K562 (cell line): ENCODE results near the gene MAP7D1. TPM values are rescaled to one million over a fixed set of nuclear protein-coding genes. Genes with fewer than 3 reads are reported as not detected.

ENCODE experiments used
- ARNT ChIP-seq, 2 experiments: fragments of 450-650 bp; IDR thresholded peaks; 2 replicates each; pipeline ENCODE4 v1.6.1; 2016; ENCODE audit warnings: mild to moderate bottlenecking in 1 of 2
- BDP1 ChIP-seq: IDR thresholded peaks from 3 replicates; pipeline ENCODE4 v1.6.1; 2011; ENCODE audit not compliant: insufficient read length, insufficient read depth
- CHAMP1 ChIP-seq: fragments of 450-650 bp; IDR thresholded peaks from 2 replicates; pipeline ENCODE4 v1.6.1; 2016; ENCODE audit warnings: mild to moderate bottlenecking
- HBP1 ChIP-seq: fragments of 450-650 bp; formaldehyde crosslinking; IDR thresholded peaks from 2 replicates; pipeline ENCODE4 v1.4.0; 2022; ENCODE audit warnings: missing genetic modification characterization
- NCOA1 ChIP-seq: fragments of 450-650 bp; IDR thresholded peaks from 2 replicates; pipeline ENCODE4 v1.6.1; 2016; ENCODE audit warnings: low read depth
- NCOA4 ChIP-seq: fragments of 450-650 bp; IDR thresholded peaks from 2 replicates; pipeline ENCODE4 v1.6.1; 2018; ENCODE audit warnings: mild to moderate bottlenecking; ENCODE audit not compliant: partially characterized antibody
- PCBP2 ChIP-seq: fragments of 200-400 bp; formaldehyde crosslinking; IDR thresholded peaks from 2 replicates; pipeline ENCODE4 v1.6.1; 2018; ENCODE audit warnings: low read length, low read depth, mild to moderate bottlenecking, moderate library complexity; ENCODE audit not compliant: poor library complexity, severe bottlenecking
- RCOR1 ChIP-seq, 2 experiments: IDR thresholded peaks; 2 replicates each; pipeline ENCODE4 v1.6.1; 2012; ENCODE audit warnings: low read depth in 2 of 2, low read length in 2 of 2, borderline replicate concordance in 1 of 2, improper control_type of control experiment in 1 of 2
- SETDB1 ChIP-seq: IDR thresholded peaks from one replicate; pipeline ENCODE4 v1.6.1; 2012; ENCODE audit warnings: low read length, control low read depth, inconsistent platforms
- SMC3 ChIP-seq: conservative IDR thresholded peaks from 2 replicates; pipeline ENCODE4 v1.6.1; 2011; ENCODE audit warnings: low read depth, low read length, improper control_type of control experiment; ENCODE audit not compliant: insufficient read depth
- SREBF2 ChIP-seq: sonication (generic); formaldehyde crosslinking; IDR thresholded peaks from 2 replicates; pipeline ENCODE4 v1.4.0; 2020; ENCODE audit warnings: mild to moderate bottlenecking, missing genetic modification reagents
- TAF9B ChIP-seq: fragments of 450-650 bp; IDR thresholded peaks from 2 replicates; pipeline ENCODE4 v1.6.1; 2018; ENCODE audit warnings: mild to moderate bottlenecking; ENCODE audit not compliant: partially characterized antibody
- YBX1 ChIP-seq: fragments of 450-650 bp; IDR thresholded peaks from 2 replicates; pipeline ENCODE4 v1.7.1; 2016; ENCODE audit warnings: mild to moderate bottlenecking
- ZNF398 ChIP-seq: fragments of 250-450 bp; sonication (Bioruptor Pico); IDR thresholded peaks from 2 replicates; pipeline ENCODE4 v1.8.0; 2021; ENCODE audit warnings: moderate library complexity, mild to moderate bottlenecking, inconsistent platforms
- ZNF655 ChIP-seq: fragments of 250-450 bp; sonication (Bioruptor Pico); IDR thresholded peaks from 2 replicates; pipeline ENCODE4 v1.5.0; 2021
- ZNF77 ChIP-seq: fragments of 250-450 bp; sonication (Bioruptor Pico); IDR thresholded peaks from 2 replicates; pipeline ENCODE4 v1.5.0; 2020
- polyA plus RNA-seq, 8 experiments: library from polyadenylated mRNA; depleted of rRNA in 4 of 8; stranded (reverse) in 5 of 8; unstranded in 3 of 8; fragments of >200 nt; fragmentation: Nextera tagmentation in 2 of 8; fragmentation: Illumina TruSeq in 1 of 8; extraction: Ambion mirVana in 2 of 8; extraction: Trizol in 1 of 8; gene quantifications; 2 replicates each; pipeline versions ENCODE4 v1.2.1 to v1.2.3, GENCODE V29; 2011 to 2014; ENCODE audit warnings: inconsistent platforms in 1 of 8, missing spikeins in 1 of 8
- total RNA-seq, 7 experiments: library from RNA; depleted of rRNA in 6 of 7; stranded (reverse); fragments of >200 nt in 6 of 7; fragmentation: Illumina TruSeq in 2 of 7; extraction: Trizol in 2 of 7; gene quantifications; 2 replicates each; pipeline versions ENCODE4 v1.2.1 to v1.2.3, GENCODE V29; 2011 to 2021; ENCODE audit warnings: low replicate concordance in 1 of 7

The MAP7D1 gene
- total and polyA plus RNA-seq, 9 of the 15 experiments (the other 6 are each of a cell fraction or from before 2014, with no cell fraction given) = 3.6 to 108 (median 34.5) TPM

- no peak for TF ChIP-seq ZNF398
- no peak for TF ChIP-seq YBX1
- TF ChIP-seq ZNF655 (CRISPR knock-in tag) = no peak
- peak; percentile 42 to 89; a peak in 3 of 4 replicates for TF ChIP-seq ARNT (IDR thresholded peaks at IDR 0.05)
- TF ChIP-seq SETDB1 = no peak
- TF ChIP-seq NCOA4 = no peak
- TF ChIP-seq SMC3 = no peak
- peak; percentile 88; the same call in 1 of the 2 replicates for TF ChIP-seq HBP1
- TF ChIP-seq NCOA1 = no peak
- TF ChIP-seq CHAMP1 = no peak
- TF ChIP-seq TAF9B = peak; percentile 64
- TF ChIP-seq BDP1 = no peak
- peak in 1 of 2 experiments; percentile 79; a peak in 1 of 4 replicates for TF ChIP-seq RCOR1 (IDR thresholded peaks at IDR 0.05; ENCODE audit: borderline replicate concordance in 1 of 2, low read depth in 2 of 2, low read length in 2 of 2)
- TF ChIP-seq PCBP2 = no peak
- no peak for TF ChIP-seq ZNF77 (CRISPR knock-in tag)
- no peak for TF ChIP-seq SREBF2 (CRISPR knock-in tag)
These were observed 67.5 kb downstream of the MAP7D1 start (continued) for GRCh38 chr1:36223381-36223995.
